Measurements from ENCODE around the gene GRIFIN.

The GRIFIN gene, protein sequence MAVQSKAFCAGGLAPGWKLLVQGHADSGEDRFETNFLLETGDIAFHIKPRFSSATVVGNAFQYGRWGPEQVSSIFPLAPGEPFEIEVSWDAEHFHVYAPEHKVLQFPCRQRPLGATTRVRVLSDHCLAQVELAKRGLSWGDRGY

GRCh38 chr7:2476298-2476697 lies at the start of gene GRIFIN:
GRIFIN (minus strand) TSS chr7:2476398; CDS start chr7:2476383, 15 bp downstream.
- H3K36me3 ChIP-seq (ENCODE audit: control insufficient read depth, insufficient read depth, low read length): no peaks in the 10 kb centered on the region
- no peak within 1 kb of the TSS for H3K4me3 ChIP-seq (replicated peaks; ENCODE audit: low read depth, low read length)
- TF ChIP-seq, protein P1, sequence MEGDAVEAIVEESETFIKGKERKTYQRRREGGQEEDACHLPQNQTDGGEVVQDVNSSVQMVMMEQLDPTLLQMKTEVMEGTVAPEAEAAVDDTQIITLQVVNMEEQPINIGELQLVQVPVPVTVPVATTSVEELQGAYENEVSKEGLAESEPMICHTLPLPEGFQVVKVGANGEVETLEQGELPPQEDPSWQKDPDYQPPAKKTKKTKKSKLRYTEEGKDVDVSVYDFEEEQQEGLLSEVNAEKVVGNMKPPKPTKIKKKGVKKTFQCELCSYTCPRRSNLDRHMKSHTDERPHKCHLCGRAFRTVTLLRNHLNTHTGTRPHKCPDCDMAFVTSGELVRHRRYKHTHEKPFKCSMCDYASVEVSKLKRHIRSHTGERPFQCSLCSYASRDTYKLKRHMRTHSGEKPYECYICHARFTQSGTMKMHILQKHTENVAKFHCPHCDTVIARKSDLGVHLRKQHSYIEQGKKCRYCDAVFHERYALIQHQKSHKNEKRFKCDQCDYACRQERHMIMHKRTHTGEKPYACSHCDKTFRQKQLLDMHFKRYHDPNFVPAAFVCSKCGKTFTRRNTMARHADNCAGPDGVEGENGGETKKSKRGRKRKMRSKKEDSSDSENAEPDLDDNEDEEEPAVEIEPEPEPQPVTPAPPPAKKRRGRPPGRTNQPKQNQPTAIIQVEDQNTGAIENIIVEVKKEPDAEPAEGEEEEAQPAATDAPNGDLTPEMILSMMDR (IDR thresholded peaks at IDR 0.05; ENCODE audit: insufficient read depth, low read length, poor library complexity, severe bottlenecking): no peak
- DNase-seq (ENCODE audit: extremely low read depth, insufficient read length): no peak
- H3K27me3 ChIP-seq (replicated peaks; ENCODE audit: control insufficient read depth, insufficient read depth, low read length): no peaks in the 10 kb centered on the region; the same call in 1 of the 2 replicates

DNA sequence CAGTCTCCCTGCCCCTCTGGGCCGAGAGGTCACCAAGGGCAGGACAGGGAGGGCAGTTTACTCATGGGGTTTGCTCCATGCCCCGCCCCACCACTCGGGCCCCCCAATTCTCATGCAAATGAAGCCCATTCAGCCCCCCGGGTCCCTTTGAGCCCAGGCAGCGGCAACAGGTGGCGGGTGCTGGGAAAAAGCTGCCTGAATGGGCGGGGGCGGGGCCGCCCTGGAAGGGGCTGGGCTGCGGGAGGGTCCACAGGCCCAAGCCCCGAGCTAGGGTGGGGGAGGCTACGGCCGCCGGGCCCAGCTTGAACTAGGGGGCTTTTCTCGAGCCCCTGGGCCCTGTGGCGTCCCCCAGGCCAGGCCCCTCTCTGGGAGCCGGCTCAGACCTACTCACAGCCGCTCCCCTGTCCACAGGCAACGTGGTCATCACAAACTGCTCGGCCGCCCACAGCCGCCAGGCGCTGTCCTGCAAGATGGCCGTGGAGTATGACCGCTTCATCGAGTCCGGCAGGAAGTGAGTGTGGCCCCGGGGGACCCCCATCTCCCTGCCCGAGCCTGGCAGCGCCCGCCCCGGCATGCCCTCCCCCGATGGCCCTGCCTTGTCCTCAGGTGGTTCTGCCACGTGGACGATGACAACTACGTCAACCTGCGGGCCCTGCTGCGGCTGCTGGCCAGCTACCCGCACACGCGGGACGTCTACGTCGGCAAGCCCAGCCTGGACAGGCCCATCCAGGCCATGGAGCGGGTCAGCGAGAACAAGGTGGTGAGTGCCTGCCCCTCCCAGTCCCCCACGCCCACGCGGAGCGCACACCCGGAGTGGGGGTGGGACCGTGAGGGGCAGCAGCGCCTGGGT lies 48.8 kb upstream of the GRIFIN start:
- Histone ChIP-seq H3K4me3 (replicated peaks; ENCODE audit: low read depth, low read length) (no peak overlapping the region), H3K27me3 (replicated peaks; ENCODE audit: control insufficient read depth, insufficient read depth, low read length) (no peaks in the 10 kb centered on the region), H3K36me3 (ENCODE audit: control insufficient read depth, insufficient read depth, low read length) (no peaks in the 10 kb centered on the region)
- DNase-seq (ENCODE audit: extremely low read depth, insufficient read length): no peak
- TF ChIP-seq, protein P1 (IDR thresholded peaks at IDR 0.05; ENCODE audit: insufficient read depth, low read length, poor library complexity, severe bottlenecking): no peak

GRCh38 chr7:2523941-2524807 lies 48.0 kb upstream of the GRIFIN start:
- Histone ChIP-seq H3K27me3 (replicated peaks; ENCODE audit: control insufficient read depth, insufficient read depth, low read length) (no peaks in the 10 kb centered on the region), H3K4me3 (replicated peaks; ENCODE audit: low read depth, low read length) (no peak overlapping the region), H3K36me3 (ENCODE audit: control insufficient read depth, insufficient read depth, low read length) (no peaks in the 10 kb centered on the region)
- no peak for DNase-seq (ENCODE audit: extremely low read depth, insufficient read length)
- TF ChIP-seq, protein P1 (IDR thresholded peaks at IDR 0.05; ENCODE audit: insufficient read depth, low read length, poor library complexity, severe bottlenecking): no peak

DNA sequence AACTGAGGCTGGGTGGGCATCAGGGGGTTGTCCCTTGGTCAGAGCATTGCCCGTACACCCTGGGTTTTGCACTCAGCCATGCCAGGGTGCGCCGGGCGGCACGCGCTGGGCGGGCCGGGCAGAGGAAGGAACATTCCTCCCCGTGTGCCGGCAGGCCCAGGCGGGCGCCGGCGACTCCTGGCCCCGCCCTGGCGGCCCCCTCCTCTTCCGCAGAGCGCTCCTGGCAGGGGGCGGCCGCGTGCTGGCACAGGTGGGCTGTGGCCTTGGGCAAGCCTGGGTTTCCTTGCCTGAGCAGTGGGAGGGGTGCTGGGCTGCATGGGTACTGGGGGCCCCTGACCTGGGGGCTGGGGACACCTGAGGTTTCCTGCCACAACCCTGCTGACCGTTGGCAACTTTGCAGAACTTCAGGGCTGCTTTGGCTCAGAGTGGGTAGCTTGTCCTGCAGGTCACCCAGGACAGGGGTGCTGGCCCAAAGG lies 47.3 kb upstream of the GRIFIN start:
- TF ChIP-seq, protein P1 (IDR thresholded peaks at IDR 0.05; ENCODE audit: insufficient read depth, low read length, poor library complexity, severe bottlenecking): no peak
- Histone ChIP-seq H3K27me3 (replicated peaks; ENCODE audit: control insufficient read depth, insufficient read depth, low read length) (no peaks in the 10 kb centered on the region), H3K4me3 (replicated peaks; ENCODE audit: low read depth, low read length) (no peak overlapping the region), H3K36me3 (ENCODE audit: control insufficient read depth, insufficient read depth, low read length) (no peaks in the 10 kb centered on the region)
- DNase-seq (ENCODE audit: extremely low read depth, insufficient read length): no peak

DNA sequence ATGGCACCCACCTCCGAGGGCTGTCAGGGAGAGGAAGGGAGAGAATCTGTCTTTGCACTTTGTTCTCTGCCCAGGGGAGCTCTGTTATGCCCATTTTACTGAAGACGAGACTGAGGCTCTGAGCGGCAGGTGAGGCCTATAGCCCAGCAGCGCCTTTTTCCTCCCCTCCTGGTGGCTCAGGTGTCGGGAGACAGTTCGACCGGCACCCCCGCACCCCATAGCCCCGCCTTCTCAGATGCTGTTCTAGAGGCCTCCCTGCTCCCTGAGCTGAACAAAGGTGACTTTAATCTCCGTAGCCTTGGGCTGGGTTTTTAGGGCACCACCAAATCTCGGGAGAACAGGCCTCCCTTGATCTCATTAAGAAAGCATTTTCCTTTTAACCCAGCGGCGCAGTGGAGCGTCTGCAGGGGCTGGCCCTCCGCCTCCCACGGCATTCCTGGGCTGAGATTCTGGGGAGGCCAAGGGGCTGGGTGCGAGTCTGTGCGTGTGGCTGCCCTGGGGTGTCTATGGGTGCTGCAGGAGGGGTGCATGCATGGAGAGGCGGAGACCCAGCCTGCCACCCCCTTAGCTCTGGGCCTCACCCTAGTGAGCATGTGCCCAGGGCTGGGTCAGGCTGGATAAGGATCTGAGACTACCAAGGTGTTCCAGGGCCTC lies 46.7 kb upstream of the GRIFIN start:
- TF ChIP-seq, protein P1 (IDR thresholded peaks at IDR 0.05; ENCODE audit: insufficient read depth, low read length, poor library complexity, severe bottlenecking): no peak
- no peak overlapping the region for H3K4me3 ChIP-seq (replicated peaks; ENCODE audit: low read depth, low read length)
- DNase-seq (ENCODE audit: extremely low read depth, insufficient read length): no peak
- H3K27me3 ChIP-seq (replicated peaks; ENCODE audit: control insufficient read depth, insufficient read depth, low read length): no peaks in the 10 kb centered on the region; the same call in 1 of the 2 replicates
- no peaks in the 10 kb centered on the region for H3K36me3 ChIP-seq (ENCODE audit: control insufficient read depth, insufficient read depth, low read length)

Data from GM06990 (cell line).